Activated naive CD4-positive, alpha-beta T cell treated with anti-CD3 and anti-CD28 coated beads for 36 hours (primary cell): ENCODE measurements around the gene CRIP3. TPM values are rescaled to one million over a fixed set of nuclear protein-coding genes. Genes with fewer than 3 reads are reported as not detected.
"Not testable (repeated sequence)": the region's sequence is repeated elsewhere in the genome, so short reads cannot be mapped to it uniquely, and the experiment has no call there.

Source experiments
- CTCF ChIA-PET: fragments of 350-600 bp; sonication (Branson Sonifier 250); formaldehyde crosslinking; loops from one replicate; lab custom pipeline; 2021; ENCODE audit warnings: antibody characterized with exemption; lab: Charles Lee
- DNase-seq: peaks from one replicate; pipeline ENCODE4 v3.0.0-alpha.2; 2020
- H3K27ac Mint-ChIP-seq: one replicate; pipeline ENCODE4 v1.8.0; 2021; ENCODE audit warnings: mild to moderate bottlenecking, mixed read lengths
- H3K27me3 Mint-ChIP-seq: one replicate; pipeline ENCODE4 v1.8.0; 2021; ENCODE audit warnings: low read depth, mixed read lengths
- H3K36me3 Mint-ChIP-seq: one replicate; pipeline ENCODE4 v1.8.0; 2021; ENCODE audit warnings: low read depth, mixed read lengths
- H3K4me1 Mint-ChIP-seq: one replicate; pipeline ENCODE4 v1.8.0; 2021; ENCODE audit warnings: low read depth, mixed read lengths
- H3K4me3 Mint-ChIP-seq: one replicate; pipeline ENCODE4 v1.8.0; 2021; ENCODE audit warnings: mild to moderate bottlenecking, moderate library complexity, mixed read lengths
- H3K9me3 Mint-ChIP-seq: one replicate; pipeline ENCODE4 v1.8.0; 2021; ENCODE audit warnings: mixed read lengths
- intact Hi-C: fragments of 100-400 bp; cut with micrococcal nuclease; formaldehyde crosslinking; loops from one replicate; pipeline ENCODE4 v1.15.1; 2023
- total RNA-seq, 2 experiments: library from RNA; stranded (reverse); gene quantifications; one replicate each; pipeline ENCODE4 v1.2.3, GENCODE V29; 2021

The CRIP3 gene
- total RNA-seq, 2 experiments from 2014 or later = 2.9 to 3.1 TPM

- Mint-ChIP-seq H3K27me3 (no peaks in the 10 kb centered on the region), H3K4me3 (no peak overlapping the region), H3K9me3 (no peaks in the 10 kb centered on the region), H3K36me3 (no peaks in the 10 kb centered on the region), H3K4me1 (peaks cover 4% of the 10 kb centered on the region), H3K27ac (no peak overlapping the region)
- intact Hi-C loops = loop anchor here (5.0 kb wide), 1 partner anchor 92 kb away; no protein-coding TSS in a partner anchor
- CTCF ChIA-PET = no interaction called here
- no peak for DNase-seq
Measured at GRCh38 chr6:43304882-43305281, 3.7 kb downstream of the CRIP3 start.

- DNase-seq = no peak
- H3K4me3 Mint-ChIP-seq = no peak overlapping the region
- peaks cover 4% of the 10 kb centered on the region for H3K4me1 Mint-ChIP-seq
- intact Hi-C loops = no loop called here
- CTCF ChIA-PET = no interaction called here
- H3K9me3 Mint-ChIP-seq = no peaks in the 10 kb centered on the region
- H3K27me3 Mint-ChIP-seq = no peaks in the 10 kb centered on the region
- no peaks in the 10 kb centered on the region for H3K36me3 Mint-ChIP-seq
- no peak overlapping the region for H3K27ac Mint-ChIP-seq
Measured at GRCh38 chr6:43304361-43304760, 4.3 kb downstream of the CRIP3 start.

GRCh38 chr6:43303751-43304331 is 4.8 kb downstream of the CRIP3 start:
- no peaks in the 10 kb centered on the region for H3K9me3 Mint-ChIP-seq
- intact Hi-C loops = no loop called here
- no peak overlapping the region for H3K27ac Mint-ChIP-seq
- no peak for DNase-seq
- no peak overlapping the region for H3K4me3 Mint-ChIP-seq
- H3K4me1 Mint-ChIP-seq = peaks cover 3% of the 10 kb centered on the region
- no peaks in the 10 kb centered on the region for H3K36me3 Mint-ChIP-seq
- H3K27me3 Mint-ChIP-seq = no peaks in the 10 kb centered on the region
- CTCF ChIA-PET = no interaction called here

- H3K27me3 Mint-ChIP-seq, H3K27ac Mint-ChIP-seq, CTCF ChIA-PET, DNase-seq, H3K36me3 Mint-ChIP-seq, H3K4me1 Mint-ChIP-seq, H3K4me3 Mint-ChIP-seq, intact Hi-C loops, H3K9me3 Mint-ChIP-seq: not testable (repeated sequence)
Measured at GRCh38 chr6:43303006-43303405, 5.6 kb downstream of the CRIP3 start.

- intact Hi-C loops = no loop called here
- CTCF ChIA-PET = interaction anchor here (0.5 kb wide), 1 partner anchor 62 kb away, joined by 4 read pairs; no protein-coding TSS in a partner anchor
- Mint-ChIP-seq H3K9me3 (no peaks in the 10 kb centered on the region), H3K4me3 (no peak overlapping the region), H3K4me1 (no peaks in the 10 kb centered on the region), H3K27ac (no peak overlapping the region), H3K27me3 (no peaks in the 10 kb centered on the region), H3K36me3 (no peaks in the 10 kb centered on the region)
- DNase-seq = no peak
Measured at GRCh38 chr6:43302126-43302525, 6.5 kb downstream of the CRIP3 start.

- intact Hi-C loops = no loop called here
- no peak overlapping the region for H3K27ac Mint-ChIP-seq
- H3K4me3 Mint-ChIP-seq = no peak overlapping the region
- CTCF ChIA-PET = interaction anchor here (0.9 kb wide), 1 partner anchor 126 kb away, joined by 3 read pairs; the partner anchor contains the start of gene ABCC10
- no peaks in the 10 kb centered on the region for H3K9me3 Mint-ChIP-seq
- no peaks in the 10 kb centered on the region for H3K4me1 Mint-ChIP-seq
- DNase-seq = no peak
- no peaks in the 10 kb centered on the region for H3K27me3 Mint-ChIP-seq
- no peaks in the 10 kb centered on the region for H3K36me3 Mint-ChIP-seq
Measured at GRCh38 chr6:43301081-43301870, 7.3 kb downstream of the CRIP3 start.

- Mint-ChIP-seq H3K27me3 (no peaks in the 10 kb centered on the region), H3K4me1 (no peaks in the 10 kb centered on the region), H3K27ac (no peak overlapping the region), H3K4me3 (no peak overlapping the region), H3K9me3 (no peaks in the 10 kb centered on the region), H3K36me3 (no peaks in the 10 kb centered on the region)
- intact Hi-C loops = no loop called here
- CTCF ChIA-PET = interaction anchor here (1.3 to 1.7 kb wide), 2 partner anchors 15 to 206 kb away, joined by 3 to 5 read pairs; no protein-coding TSS in a partner anchor
- no peak for DNase-seq
Measured at GRCh38 chr6:43299338-43300293, 9.0 kb downstream of the CRIP3 start.

- Mint-ChIP-seq H3K27me3 (no peaks in the 10 kb centered on the region), H3K27ac (no peak overlapping the region)
Measured at GRCh38 chr6:43298565-43299337, 9.9 kb downstream of the CRIP3 start.

GRCh38 chr6:43297644-43298564 is 10.7 kb downstream of the CRIP3 start, which contains the start of gene SLC22A7:
Gene SLC22A7, plus strand, starts transcription at chr6:43298260. Its CDS starts 99 bp downstream, at chr6:43298359.
- DNase-seq = no peak
- no peaks in the 10 kb centered on the region for H3K27me3 Mint-ChIP-seq
- no peak within 1 kb of the TSS for H3K27ac Mint-ChIP-seq
- H3K4me3 Mint-ChIP-seq = no peak within 1 kb of the TSS
- no peaks in the 10 kb centered on the region for H3K4me1 Mint-ChIP-seq
- CTCF ChIA-PET = interaction anchor here (0.6 to 3.2 kb wide), 6 partner anchors 10 to 209 kb away, joined by 3 to 23 read pairs (median 4); partner anchors contain the start of gene CRIP3
- no peaks in the 10 kb centered on the region for H3K36me3 Mint-ChIP-seq
- intact Hi-C loops = no loop called here
- H3K9me3 Mint-ChIP-seq = no peaks in the 10 kb centered on the region

More at GRCh38 chr6:43298565-43299337, 9.9 kb downstream of the CRIP3 start:
- Mint-ChIP-seq H3K4me3 (no peak overlapping the region), H3K4me1 (no peaks in the 10 kb centered on the region), H3K36me3 (no peaks in the 10 kb centered on the region), H3K9me3 (no peaks in the 10 kb centered on the region)
- CTCF ChIA-PET = interaction anchor here (1.3 to 1.7 kb wide), 2 partner anchors 16 to 207 kb away, joined by 3 to 5 read pairs; no protein-coding TSS in a partner anchor
- intact Hi-C loops = no loop called here
- DNase-seq = no peak

- DNase-seq = no peak
- intact Hi-C loops = no loop called here
- H3K27me3 Mint-ChIP-seq = no peaks in the 10 kb centered on the region
- no peaks in the 10 kb centered on the region for H3K36me3 Mint-ChIP-seq
- no peak overlapping the region for H3K4me3 Mint-ChIP-seq
- CTCF ChIA-PET = interaction anchor here (0.7 to 3.2 kb wide), 4 partner anchors 11 to 210 kb away, joined by 3 to 23 read pairs (median 5); partner anchors contain the start of gene CRIP3
- no peaks in the 10 kb centered on the region for H3K4me1 Mint-ChIP-seq
- no peaks in the 10 kb centered on the region for H3K9me3 Mint-ChIP-seq
- H3K27ac Mint-ChIP-seq = no peak overlapping the region
Measured at GRCh38 chr6:43296780-43297497, 11.7 kb downstream of the CRIP3 start.
